ENCODE results near the gene ST14. TPM values are rescaled to one million over a fixed set of nuclear protein-coding genes. Genes with fewer than 3 reads are reported as not detected.

Gene ST14
- total RNA-seq, 3 donors from 2014 or later, result 260 to 622 (median 508) TPM

- Histone ChIP-seq H3K4me1 (ENCODE audit: low read depth) (peaks cover 44% of the 10 kb centered on the region), H3K9me3 (no peaks in the 10 kb centered on the region), H3K36me3 (ENCODE audit: low read depth) (no peaks in the 10 kb centered on the region), H3K4me3 (no peak overlapping the region)
- peak in 1 of 3 donors; percentile 73 for DNase-seq
- intact Hi-C loops (cut with DNase I, micrococcal nuclease), result no loop called here
- ATAC-seq, result peak; percentile 2
- TF ChIP-seq CTCF (IDR thresholded peaks at IDR 0.05), result no peak
Measured at GRCh38 chr11:130178441-130179339, 19.1 kb downstream of the ST14 start.

GRCh38 chr11:130179396-130180306 is 20.1 kb downstream of the ST14 start:
- Histone ChIP-seq H3K4me1 (ENCODE audit: low read depth) (peaks cover 44% of the 10 kb centered on the region), H3K9me3 (no peaks in the 10 kb centered on the region), H3K36me3 (ENCODE audit: low read depth) (no peaks in the 10 kb centered on the region), H3K4me3 (no peak overlapping the region)
- intact Hi-C loops (cut with DNase I, micrococcal nuclease), result no loop called here
- peak; percentile 62 to 79 (median 72) for DNase-seq
- no peak for TF ChIP-seq CTCF (IDR thresholded peaks at IDR 0.05)
- ATAC-seq, result peak; percentile 32

GRCh38 chr11:130180491-130180890 is 20.9 kb downstream of the ST14 start:
- no peak for TF ChIP-seq CTCF (IDR thresholded peaks at IDR 0.05)

GRCh38 chr11:130180896-130181294 is 21.3 kb downstream of the ST14 start:
- Histone ChIP-seq H3K9me3 (no peaks in the 10 kb centered on the region), H3K4me1 (ENCODE audit: low read depth) (peaks cover 44% of the 10 kb centered on the region), H3K4me3 (no peak overlapping the region), H3K36me3 (ENCODE audit: low read depth) (no peaks in the 10 kb centered on the region)
- no peak for TF ChIP-seq CTCF (IDR thresholded peaks at IDR 0.05)
- ATAC-seq (peak; percentile 8), DNase-seq (peak in 1 of 3 donors; percentile 54)
- intact Hi-C loops (cut with DNase I, micrococcal nuclease), result no loop called here

More at GRCh38 chr11:130180491-130180890, 20.9 kb downstream of the ST14 start:
- intact Hi-C loops (cut with DNase I, micrococcal nuclease), result no loop called here
- Histone ChIP-seq H3K36me3 (ENCODE audit: low read depth) (no peaks in the 10 kb centered on the region), H3K4me3 (no peak overlapping the region), H3K9me3 (no peaks in the 10 kb centered on the region), H3K4me1 (ENCODE audit: low read depth) (peaks cover 44% of the 10 kb centered on the region)
- ATAC-seq, result peak; percentile 18
- peak in 1 of 3 donors; percentile 47 for DNase-seq
